H1 (cell line): ENCODE data around the gene STK40.

Experiments
- CBX8 ChIP-seq: fragments of 300-800, 300-1000 bp; sonication (generic); IDR thresholded peaks from 2 replicates; pipeline ENCODE4 v1.7.1; 2016; ENCODE audit warnings: low read depth, low read length, borderline replicate concordance
- EGR1 ChIP-seq: IDR thresholded peaks from 2 replicates; pipeline ENCODE4 v1.6.1; 2011; ENCODE audit warnings: low read depth, low read length, borderline replicate concordance
- JUND ChIP-seq: IDR thresholded peaks from 2 replicates; pipeline ENCODE4 v1.6.1; 2011; ENCODE audit warnings: mild to moderate bottlenecking, improper control_type of control experiment, low read length
- PHF8 ChIP-seq: fragments of 200-600 bp; sonication (generic); conservative IDR thresholded peaks from 2 replicates; pipeline ENCODE4 v1.7.1; 2012; ENCODE audit warnings: low read depth, mild to moderate bottlenecking, inconsistent platforms, low read length, moderate library complexity
- POLR2AphosphoS5 ChIP-seq: IDR thresholded peaks from 2 replicates; pipeline ENCODE4 v1.6.1; 2011; ENCODE audit warnings: low read depth, low read length
- RAD21 ChIP-seq, 2 experiments: IDR thresholded peaks in 1 of 2; conservative IDR thresholded peaks in 1 of 2; 2 replicates each; pipeline ENCODE4 v1.6.1; 2011; ENCODE audit warnings: low read depth in 2 of 2, low read length in 2 of 2, improper control_type of control experiment in 1 of 2, inconsistent platforms in 1 of 2, mild to moderate bottlenecking in 1 of 2, moderate library complexity in 1 of 2
- SP1 ChIP-seq: IDR thresholded peaks from 2 replicates; pipeline ENCODE4 v1.6.1; 2011; ENCODE audit warnings: low read depth, low read length
- TAF1 ChIP-seq: IDR thresholded peaks from 2 replicates; pipeline ENCODE4 v1.6.1; 2011; ENCODE audit warnings: mild to moderate bottlenecking, low read depth, low read length
- TF ChIP-seq, protein P1 (sequence below), 3 experiments: IDR thresholded peaks; 1 replicate in 2 of 3; 2 replicates in 1 of 3; pipeline versions ENCODE4 v1.5.1 to v1.6.1; 2011; ENCODE audit warnings: low read length in 3 of 3, mild to moderate bottlenecking in 3 of 3, inconsistent platforms in 2 of 3, low read depth in 1 of 3, moderate library complexity in 1 of 3; ENCODE audit not compliant: insufficient read depth in 1 of 3; ENCODE audit errors: control extremely low read depth in 1 of 3

DNA sequence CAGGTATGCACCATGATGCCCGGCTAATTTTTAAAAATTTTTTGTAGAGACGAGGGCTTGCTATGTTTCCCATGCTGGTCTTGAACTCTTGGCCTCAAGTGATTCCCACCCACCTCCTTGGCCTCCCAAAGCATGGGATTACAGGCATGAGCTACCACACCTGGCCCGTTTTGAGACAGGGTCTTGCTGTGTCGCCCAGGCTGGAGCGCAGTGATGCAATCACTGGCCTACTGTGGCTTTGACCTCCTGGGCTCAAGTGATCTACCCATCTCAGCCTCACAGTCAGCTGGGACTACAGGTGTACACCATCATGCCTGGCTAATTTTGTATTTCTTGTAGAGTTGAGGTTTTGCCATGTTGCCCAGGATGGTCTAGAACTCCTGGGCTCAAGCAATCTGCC, 87.1 kb downstream of the STK40 start:
- no peak for TF ChIP-seq SP1
- TF ChIP-seq RAD21 (IDR thresholded peaks at IDR 0.05 in 1 of 2, conservative IDR thresholded peaks at IDR 0.05 in 1 of 2; ENCODE audit: low read depth in 2 of 2, low read length in 2 of 2) = no peak
- TF ChIP-seq JUND = no peak
- no peak for TF ChIP-seq PHF8
- TF ChIP-seq CBX8 = no peak
- no peak for TF ChIP-seq POLR2AphosphoS5
- TF ChIP-seq, protein P1, sequence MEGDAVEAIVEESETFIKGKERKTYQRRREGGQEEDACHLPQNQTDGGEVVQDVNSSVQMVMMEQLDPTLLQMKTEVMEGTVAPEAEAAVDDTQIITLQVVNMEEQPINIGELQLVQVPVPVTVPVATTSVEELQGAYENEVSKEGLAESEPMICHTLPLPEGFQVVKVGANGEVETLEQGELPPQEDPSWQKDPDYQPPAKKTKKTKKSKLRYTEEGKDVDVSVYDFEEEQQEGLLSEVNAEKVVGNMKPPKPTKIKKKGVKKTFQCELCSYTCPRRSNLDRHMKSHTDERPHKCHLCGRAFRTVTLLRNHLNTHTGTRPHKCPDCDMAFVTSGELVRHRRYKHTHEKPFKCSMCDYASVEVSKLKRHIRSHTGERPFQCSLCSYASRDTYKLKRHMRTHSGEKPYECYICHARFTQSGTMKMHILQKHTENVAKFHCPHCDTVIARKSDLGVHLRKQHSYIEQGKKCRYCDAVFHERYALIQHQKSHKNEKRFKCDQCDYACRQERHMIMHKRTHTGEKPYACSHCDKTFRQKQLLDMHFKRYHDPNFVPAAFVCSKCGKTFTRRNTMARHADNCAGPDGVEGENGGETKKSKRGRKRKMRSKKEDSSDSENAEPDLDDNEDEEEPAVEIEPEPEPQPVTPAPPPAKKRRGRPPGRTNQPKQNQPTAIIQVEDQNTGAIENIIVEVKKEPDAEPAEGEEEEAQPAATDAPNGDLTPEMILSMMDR (IDR thresholded peaks at IDR 0.05; ENCODE audit: control extremely low read depth in 1 of 3, insufficient read depth in 1 of 3, low read depth in 1 of 3, low read length in 3 of 3) = no peak
- no peak for TF ChIP-seq TAF1
- TF ChIP-seq EGR1 = no peak
